Skeletal muscle tissue (tissue), 4 donors: ENCODE results near the gene SLC39A9. TPM values are rescaled to one million over a fixed set of nuclear protein-coding genes. Genes with fewer than 3 reads are reported as not detected.

Source experiments
- H3K27ac ChIP-seq: one replicate; pipeline ENCODE4 v1.7.0; 2013; ENCODE audit warnings: mild to moderate bottlenecking, low read depth, low read length, inconsistent platforms
- H3K27me3 ChIP-seq, 3 donors: one replicate each; pipeline ENCODE4 v1.7.0; 2013; ENCODE audit warnings: low read length in 3 of 3; ENCODE audit not compliant: control insufficient read depth in 3 of 3, insufficient read depth in 3 of 3
- H3K36me3 ChIP-seq, 3 donors: one replicate each; pipeline ENCODE4 v1.7.0; 2013; ENCODE audit warnings: low read length in 3 of 3; ENCODE audit not compliant: control insufficient read depth in 3 of 3, insufficient read depth in 3 of 3
- H3K4me1 ChIP-seq, 3 donors: one replicate each; pipeline ENCODE4 v1.7.0; 2013; ENCODE audit warnings: low read length in 3 of 3, mild to moderate bottlenecking in 3 of 3; ENCODE audit not compliant: control insufficient read depth in 3 of 3, insufficient read depth in 3 of 3
- H3K4me3 ChIP-seq, 3 donors: one replicate each; pipeline ENCODE4 v1.7.0; 2013; ENCODE audit warnings: low read length in 3 of 3
- H3K9ac ChIP-seq, 3 donors: one replicate each; pipeline ENCODE4 v1.7.0; 2013; ENCODE audit warnings: low read length in 3 of 3, mild to moderate bottlenecking in 3 of 3, moderate library complexity in 2 of 3, low read depth in 1 of 3
- H3K9me3 ChIP-seq, 3 donors: one replicate each; pipeline ENCODE4 v1.7.0; 2013; ENCODE audit warnings: low read length in 3 of 3; ENCODE audit not compliant: control insufficient read depth in 3 of 3
- total RNA-seq: library from RNA; depleted of rRNA; stranded (reverse); fragments of >200 nt; gene quantifications from one replicate; pipeline ENCODE4 v1.2.3, GENCODE V29; 2014
- donor health status: Osteomylitis.

SLC39A9 gene
- total RNA-seq, 1 donor from 2014 or later, result 52.7 TPM

DNA sequence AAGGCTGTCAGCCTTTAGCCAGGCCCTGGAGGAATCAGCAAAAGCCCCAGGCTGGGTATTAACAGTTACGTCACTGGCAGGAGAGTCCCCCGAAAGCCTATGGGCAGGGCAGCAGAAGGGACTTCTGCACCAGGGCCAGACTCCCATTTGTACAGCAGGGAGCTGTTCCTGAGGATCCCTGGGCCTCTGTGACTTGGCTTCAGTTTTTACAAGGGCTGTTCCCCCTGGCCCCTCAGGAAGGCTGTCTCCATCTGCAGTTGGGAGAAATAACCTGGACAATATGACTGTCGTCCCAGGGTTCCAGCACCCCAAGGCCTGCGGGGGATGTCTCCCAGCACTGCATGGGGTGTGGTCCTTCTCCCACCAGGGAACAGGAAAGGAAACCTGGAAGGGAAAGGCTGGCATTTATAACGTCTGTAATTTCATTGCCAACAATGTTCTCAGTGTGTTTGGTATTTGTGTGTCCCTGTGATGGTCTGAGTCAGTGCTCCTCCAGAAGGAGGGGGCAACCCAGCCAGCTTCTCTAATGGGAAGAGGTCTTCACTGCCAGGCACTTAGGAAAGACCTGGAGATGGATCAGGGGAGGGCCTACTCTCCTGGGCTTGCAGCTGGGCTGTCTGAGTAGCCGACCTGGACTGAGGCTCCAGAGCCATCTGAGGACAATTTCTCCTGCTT is 42.7 kb upstream of the SLC39A9 start:
- H3K36me3 ChIP-seq, result peaks cover 0 to 2% (median 0%) of the 10 kb centered on the region in 3 donors
- H3K27ac ChIP-seq, result peak overlapping the region; percentile 72
- peaks cover 0 to 3% (median 0%) of the 10 kb centered on the region in 3 donors for H3K27me3 ChIP-seq
- no peak overlapping the region for H3K9ac ChIP-seq
- H3K4me1 ChIP-seq, result peaks cover 5 to 6% (median 5%) of the 10 kb centered on the region in 3 donors
- H3K9me3 ChIP-seq, result no peaks in the 10 kb centered on the region
- H3K4me3 ChIP-seq, result no peak overlapping the region

DNA sequence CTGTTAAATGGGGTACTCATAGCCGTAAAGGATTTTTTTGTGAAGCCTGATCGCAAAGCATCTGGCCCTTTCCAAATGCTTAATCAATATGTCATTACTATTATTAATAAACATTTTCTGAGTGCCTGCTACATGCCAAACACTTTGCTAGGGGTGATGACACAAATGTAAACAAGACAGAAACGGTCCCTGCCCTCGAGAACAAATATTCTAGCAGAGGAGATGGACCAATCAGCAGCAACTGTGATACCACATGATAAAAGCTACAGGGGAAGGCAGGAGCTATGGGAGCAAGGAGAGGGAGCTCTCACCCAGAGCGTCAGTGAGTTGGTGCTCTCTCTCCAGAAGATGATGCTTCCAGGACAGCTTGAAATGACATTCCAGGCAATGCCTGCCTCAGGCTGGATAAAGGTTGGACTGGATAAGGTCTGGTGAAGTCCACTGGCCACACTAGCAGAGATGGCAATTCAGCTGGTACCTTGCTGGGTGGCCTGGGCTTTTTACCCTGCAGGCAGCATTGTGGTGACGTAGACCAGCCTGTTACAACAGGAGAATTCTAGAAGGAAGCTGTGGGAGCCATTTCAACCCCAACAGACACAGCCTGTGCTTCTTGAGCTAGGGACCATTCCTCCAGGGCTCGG is 41.5 kb upstream of the SLC39A9 start:
- H3K27ac ChIP-seq, result no peak overlapping the region
- no peak overlapping the region for H3K9ac ChIP-seq
- H3K9me3 ChIP-seq, result no peaks in the 10 kb centered on the region
- no peak overlapping the region for H3K4me3 ChIP-seq
- H3K4me1 ChIP-seq, result peaks cover 5 to 6% (median 5%) of the 10 kb centered on the region in 3 donors
- peaks cover 0 to 2% (median 0%) of the 10 kb centered on the region in 3 donors for H3K36me3 ChIP-seq
- H3K27me3 ChIP-seq, result peaks cover 0 to 1% (median 0%) of the 10 kb centered on the region in 3 donors

DNA sequence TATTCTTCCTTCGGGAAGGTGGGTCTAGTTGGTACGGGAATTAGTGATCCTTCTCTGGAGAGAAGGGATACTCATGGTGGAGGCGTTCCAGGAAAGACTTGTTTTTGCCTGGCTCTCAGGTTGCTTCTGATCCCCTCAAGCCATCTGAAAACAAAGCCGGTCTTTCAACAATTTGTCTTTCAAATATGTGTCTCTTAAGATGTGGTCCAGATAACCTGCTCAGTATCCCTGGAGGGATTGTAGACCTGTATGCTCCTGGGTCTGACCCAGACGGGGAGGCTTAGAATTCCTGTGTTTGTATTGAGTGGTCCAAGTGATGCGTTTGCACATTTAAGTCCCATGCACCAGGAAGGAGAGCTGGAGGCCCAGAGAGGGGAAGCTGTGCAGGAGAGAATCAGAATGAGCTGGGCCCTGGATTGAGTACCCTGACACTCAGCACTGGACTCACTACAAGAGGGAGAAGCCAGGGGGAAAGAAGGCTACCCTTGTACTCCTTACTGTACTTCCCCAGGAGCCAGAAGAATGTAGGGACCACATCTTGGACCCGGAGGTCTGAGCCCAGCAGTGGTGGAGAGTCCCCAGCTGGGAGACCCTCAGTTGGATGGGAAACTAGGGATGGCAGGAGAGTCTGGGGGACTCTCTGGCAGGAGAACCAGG is 40.8 kb upstream of the SLC39A9 start:
- H3K9me3 ChIP-seq, result no peaks in the 10 kb centered on the region
- no peak overlapping the region for H3K9ac ChIP-seq
- peaks cover 0 to 2% (median 0%) of the 10 kb centered on the region in 3 donors for H3K36me3 ChIP-seq
- no peak overlapping the region for H3K4me3 ChIP-seq
- H3K4me1 ChIP-seq, result peaks cover 5 to 6% (median 5%) of the 10 kb centered on the region in 3 donors
- H3K27me3 ChIP-seq, result no peaks in the 10 kb centered on the region
- H3K27ac ChIP-seq, result no peak overlapping the region

DNA sequence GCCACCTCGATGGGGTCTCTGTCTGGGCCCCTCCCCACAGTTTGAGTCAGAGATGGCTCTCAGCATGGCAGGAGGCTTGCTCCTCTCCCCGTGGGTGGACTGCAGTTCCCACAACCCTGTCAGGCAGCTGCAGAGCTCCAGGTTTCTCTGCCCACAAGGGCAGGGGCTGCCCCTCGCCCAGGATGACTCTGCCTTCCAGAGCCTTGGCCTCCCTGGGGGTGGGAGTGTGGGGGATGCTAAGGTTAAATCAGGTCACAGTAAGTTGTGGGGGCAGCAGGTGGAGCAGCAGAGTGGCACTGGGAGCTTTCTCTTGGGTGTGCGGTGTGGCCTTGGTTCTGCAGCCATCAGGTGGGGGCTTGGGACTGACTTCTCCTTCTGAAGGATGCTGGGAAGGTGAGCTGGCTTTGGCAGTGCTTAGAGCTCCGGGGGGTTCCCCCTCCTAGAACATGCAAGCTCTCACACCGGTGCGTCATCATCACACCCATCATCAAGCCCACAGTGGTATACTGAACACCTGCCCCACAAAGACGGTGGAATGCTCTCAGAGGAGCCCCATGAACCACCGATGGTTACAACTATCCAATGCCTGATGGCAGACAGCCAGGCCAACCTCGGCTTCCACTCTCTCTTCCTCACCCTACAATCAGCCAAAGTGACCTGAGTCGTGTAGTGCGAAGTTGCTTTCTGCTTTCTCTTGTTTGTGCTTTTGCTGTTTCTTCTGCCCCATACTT is 40.1 kb upstream of the SLC39A9 start:
- H3K27ac ChIP-seq, result no peak overlapping the region
- no peak overlapping the region for H3K4me3 ChIP-seq
- no peak overlapping the region for H3K9ac ChIP-seq
- peaks cover 0 to 2% (median 0%) of the 10 kb centered on the region in 3 donors for H3K36me3 ChIP-seq
- H3K9me3 ChIP-seq, result no peaks in the 10 kb centered on the region
- peaks cover 5 to 6% (median 5%) of the 10 kb centered on the region in 3 donors for H3K4me1 ChIP-seq
- no peaks in the 10 kb centered on the region for H3K27me3 ChIP-seq

DNA sequence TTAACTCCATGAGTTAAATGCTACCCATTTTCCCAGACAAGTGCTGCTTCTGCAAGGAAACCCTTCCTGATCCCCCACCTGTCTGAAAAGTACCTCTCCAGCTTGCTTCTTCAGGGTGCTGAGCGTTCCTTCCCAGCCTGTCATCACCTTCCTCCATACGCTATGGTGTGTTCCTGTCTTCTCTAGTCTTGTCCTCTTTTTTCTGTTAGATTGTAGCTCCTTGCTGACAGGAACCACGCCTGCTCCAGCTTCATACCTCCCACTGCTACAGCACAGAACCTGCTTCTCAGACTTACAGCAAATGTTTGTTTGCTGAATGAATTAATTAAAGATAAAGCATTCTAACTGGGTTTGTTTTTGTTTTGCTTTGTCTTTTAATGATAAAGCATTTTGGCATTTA is 39.5 kb upstream of the SLC39A9 start:
- H3K27me3 ChIP-seq, result no peaks in the 10 kb centered on the region
- H3K36me3 ChIP-seq, result peaks cover 0 to 2% (median 0%) of the 10 kb centered on the region in 3 donors
- H3K9ac ChIP-seq, result no peak overlapping the region
- peaks cover 5 to 6% (median 5%) of the 10 kb centered on the region in 3 donors for H3K4me1 ChIP-seq
- no peaks in the 10 kb centered on the region for H3K9me3 ChIP-seq
- no peak overlapping the region for H3K27ac ChIP-seq
- H3K4me3 ChIP-seq, result no peak overlapping the region

DNA sequence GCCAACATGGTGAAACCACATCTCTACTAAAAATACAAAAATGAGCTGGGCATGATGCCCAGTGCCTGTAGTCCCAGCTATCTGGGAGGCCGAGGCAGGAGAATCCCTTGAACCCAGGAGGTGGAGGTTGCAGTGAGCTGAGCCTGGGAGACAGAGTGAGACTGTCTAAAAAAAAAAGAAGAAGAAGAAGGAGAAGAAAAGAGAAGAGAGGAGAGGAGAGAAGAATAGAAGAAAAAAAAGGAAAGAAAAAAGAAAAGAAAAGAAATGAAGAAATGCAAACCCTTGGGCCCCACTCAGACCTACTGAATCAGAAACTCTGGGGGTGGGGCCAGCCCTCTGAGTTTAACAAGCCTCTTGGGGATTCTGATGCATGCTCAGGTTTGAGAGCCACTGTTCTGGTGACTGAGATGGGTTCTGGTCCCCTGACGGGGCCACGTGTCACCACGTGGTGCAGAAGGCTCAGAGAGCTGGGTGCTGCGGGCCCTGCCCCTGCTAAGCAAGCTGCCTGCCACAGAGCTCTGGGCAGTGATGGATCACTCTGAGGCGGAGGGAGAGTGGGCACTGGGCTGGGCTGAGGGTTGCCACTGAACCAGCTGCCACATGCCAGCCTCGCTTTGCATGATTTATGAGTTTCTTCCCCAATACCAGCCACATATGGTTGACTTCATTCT is 37.9 kb upstream of the SLC39A9 start:
- peaks cover 2% of the 10 kb centered on the region in 3 donors for H3K4me1 ChIP-seq
- peaks cover 0 to 2% (median 0%) of the 10 kb centered on the region in 3 donors for H3K36me3 ChIP-seq
- no peak overlapping the region for H3K4me3 ChIP-seq
- no peak overlapping the region for H3K27ac ChIP-seq
- H3K9me3 ChIP-seq, result no peaks in the 10 kb centered on the region
- H3K9ac ChIP-seq, result no peak overlapping the region
- no peaks in the 10 kb centered on the region for H3K27me3 ChIP-seq

DNA sequence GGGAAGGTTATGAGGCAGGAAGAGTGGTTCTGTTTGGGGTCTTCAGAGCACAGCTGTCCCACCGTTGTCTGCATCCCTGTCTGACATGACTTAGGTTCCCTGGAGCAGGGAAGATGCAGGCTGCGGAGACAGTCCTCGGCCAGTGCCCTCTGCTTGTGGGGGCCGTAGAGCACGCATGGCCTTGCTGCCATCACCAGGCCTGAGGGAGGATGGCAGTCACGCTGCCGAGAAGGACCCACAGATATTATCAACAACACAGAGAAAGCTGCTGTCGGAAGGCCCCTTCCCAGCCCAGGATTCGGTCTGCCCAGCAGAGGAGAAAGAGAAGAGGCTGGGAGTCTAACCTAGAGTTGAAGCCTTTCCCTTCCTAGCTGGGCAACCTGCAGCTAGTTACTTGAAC is 35.4 kb upstream of the SLC39A9 start:
- Histone ChIP-seq H3K9ac (no peak overlapping the region), H3K36me3 (peaks cover 0 to 2% (median 0%) of the 10 kb centered on the region in 3 donors), H3K4me3 (no peak overlapping the region), H3K27me3 (peaks cover 0 to 3% (median 0%) of the 10 kb centered on the region in 3 donors), H3K27ac (no peak overlapping the region), H3K9me3 (no peaks in the 10 kb centered on the region), H3K4me1 (no peaks in the 10 kb centered on the region)

DNA sequence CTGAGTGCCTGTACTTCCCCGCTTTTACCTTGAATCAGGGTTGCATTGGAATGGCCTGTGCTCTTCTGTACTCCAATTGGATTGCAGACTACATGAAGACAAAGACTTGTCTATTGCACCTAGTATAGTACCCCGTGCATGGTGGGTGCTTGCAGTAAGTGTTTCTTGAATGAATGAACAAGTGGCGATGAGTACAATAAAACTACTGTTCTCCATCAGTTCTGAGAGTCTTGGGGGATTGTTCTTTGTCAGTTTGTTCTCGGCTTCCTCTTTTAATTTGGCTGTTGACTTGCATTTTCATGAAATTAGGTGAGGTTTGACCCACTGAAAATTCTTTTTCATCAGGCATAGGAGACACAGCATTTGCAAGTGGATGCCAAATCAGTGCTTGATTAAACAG is 34.5 kb upstream of the SLC39A9 start:
- H3K27me3 ChIP-seq, result peaks cover 0 to 3% (median 0%) of the 10 kb centered on the region in 3 donors
- no peaks in the 10 kb centered on the region for H3K9me3 ChIP-seq
- no peak overlapping the region for H3K4me3 ChIP-seq
- no peak overlapping the region for H3K27ac ChIP-seq
- H3K36me3 ChIP-seq, result no peaks in the 10 kb centered on the region
- peaks cover 0 to 5% (median 0%) of the 10 kb centered on the region in 3 donors for H3K4me1 ChIP-seq
- no peak overlapping the region for H3K9ac ChIP-seq

DNA sequence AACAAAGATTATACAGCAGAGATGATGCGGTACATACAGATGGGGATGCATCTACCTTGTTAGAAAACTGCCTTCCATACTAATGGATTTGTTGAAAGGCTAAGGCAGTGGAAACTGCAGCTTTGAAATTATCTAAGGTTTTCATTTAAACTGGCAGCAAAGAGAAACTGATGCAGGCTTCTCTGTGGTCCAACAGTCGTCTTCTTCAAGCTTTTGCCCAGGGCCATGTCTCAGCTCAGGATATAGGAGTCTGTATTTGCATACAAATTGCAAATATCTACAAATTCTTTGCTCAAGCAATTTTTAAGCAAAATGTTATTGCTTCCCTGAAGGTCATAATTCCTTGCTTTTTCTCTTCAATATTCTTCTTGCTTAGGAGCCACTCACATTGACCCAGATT is 34.1 kb upstream of the SLC39A9 start:
- H3K27ac ChIP-seq, result no peak overlapping the region
- H3K27me3 ChIP-seq, result peaks cover 0 to 3% (median 0%) of the 10 kb centered on the region in 3 donors
- no peaks in the 10 kb centered on the region for H3K36me3 ChIP-seq
- H3K4me3 ChIP-seq, result no peak overlapping the region
- peaks cover 0 to 5% (median 0%) of the 10 kb centered on the region in 3 donors for H3K4me1 ChIP-seq
- no peak overlapping the region for H3K9ac ChIP-seq
- no peaks in the 10 kb centered on the region for H3K9me3 ChIP-seq
